CMK (cell line): ENCODE data around the gene EIPR1.
"Not testable (repeated sequence)": the region's sequence is repeated elsewhere in the genome, so short reads cannot be mapped to it uniquely, and the experiment has no call there.

Experiments
- DNase-seq: peaks from one replicate; pipeline ENCODE4 v3.0.0-alpha.2; 2010; ENCODE audit warnings: low read depth

EIPR1 gene

GRCh38 chr2:3403587-3404334 lies 26.1 kb upstream of the EIPR1 start:
- DNase-seq: no peak

GRCh38 chr2:3399829-3400228 lies 22.2 kb upstream of the EIPR1 start:
- no peak for DNase-seq

GRCh38 chr2:3399381-3399780 lies 21.8 kb upstream of the EIPR1 start:
- no peak for DNase-seq

- DNase-seq: no peak
These were observed 21.2 kb upstream of the EIPR1 start for GRCh38 chr2:3398857-3399256.

- no peak for DNase-seq
These were observed 19.4 kb upstream of the EIPR1 start for GRCh38 chr2:3396920-3397559.

GRCh38 chr2:3392216-3392615 lies 14.6 kb upstream of the EIPR1 start:
- DNase-seq: no peak

GRCh38 chr2:3390041-3390440 lies 12.4 kb upstream of the EIPR1 start:
- no peak for DNase-seq

- no peak for DNase-seq
These were observed 11.6 kb upstream of the EIPR1 start for GRCh38 chr2:3389193-3389592.

- DNase-seq: no peak
These were observed 10.8 kb upstream of the EIPR1 start for GRCh38 chr2:3388412-3388738.

GRCh38 chr2:3387644-3388411 lies 10.2 kb upstream of the EIPR1 start:
- no peak for DNase-seq

GRCh38 chr2:3387011-3387410 lies 9.4 kb upstream of the EIPR1 start:
- no peak for DNase-seq

- DNase-seq: no peak
These were observed 8.9 kb upstream of the EIPR1 start for GRCh38 chr2:3386448-3386958.

- DNase-seq: peak; percentile 79
These were observed 2.3 kb upstream of the EIPR1 start, which contains the start of gene TRAPPC12 for GRCh38 chr2:3379647-3380534. TSS of gene TRAPPC12 (plus strand) at chr2:3379694. CDS start at chr2:3387624, 7,930 bp downstream.

- DNase-seq: no peak
These were observed 1.7 kb upstream of the EIPR1 start for GRCh38 chr2:3379339-3379646.

GRCh38 chr2:3377279-3377611 lies 373 bp downstream of the EIPR1 start:
- DNase-seq: peak; percentile 53

GRCh38 chr2:3376821-3377220 lies 797 bp downstream of the EIPR1 start:
- no peak for DNase-seq

GRCh38 chr2:3369340-3370181 lies 8.1 kb downstream of the EIPR1 start:
- not testable (repeated sequence) for DNase-seq

GRCh38 chr2:3368261-3368722 lies 9.3 kb downstream of the EIPR1 start:
- DNase-seq: no peak

- no peak for DNase-seq
These were observed 12.4 kb downstream of the EIPR1 start for GRCh38 chr2:3365219-3365618.

- DNase-seq: no peak
These were observed 15.9 kb downstream of the EIPR1 start for GRCh38 chr2:3361518-3362389.
